Kidney epithelial cell (primary cell): ENCODE measurements around the gene HTN3. TPM values are rescaled to one million over a fixed set of nuclear protein-coding genes. Genes with fewer than 3 reads are reported as not detected.
"Not testable (repeated sequence)": the region's sequence is repeated elsewhere in the genome, so short reads cannot be mapped to it uniquely, and the experiment has no call there.

ENCODE experiments used
- DNase-seq: peaks from one replicate; pipeline ENCODE4 v3.0.0-alpha.2; 2010; ENCODE audit warnings: low read depth
- H3K27me3 ChIP-seq: 2 replicates; pipeline ENCODE4 v1.6.0; 2011; ENCODE audit warnings: low read length; ENCODE audit not compliant: control insufficient read depth, insufficient read depth
- H3K36me3 ChIP-seq: 2 replicates; pipeline ENCODE4 v1.5.1; 2011; ENCODE audit warnings: low read length; ENCODE audit not compliant: control insufficient read depth, insufficient read depth
- H3K4me3 ChIP-seq: 2 replicates; pipeline ENCODE4 v1.5.1; 2011; ENCODE audit warnings: low read depth, mild to moderate bottlenecking, control low read depth, low read length
- total RNA-seq: library from RNA; depleted of rRNA; stranded (reverse); fragments of >200 nt; gene quantifications from 2 replicates; pipeline ENCODE4 v1.2.3, GENCODE V29; 2015
- TF ChIP-seq, protein P1 (sequence below): IDR thresholded peaks from 2 replicates; pipeline ENCODE4 v1.5.1; 2011; ENCODE audit warnings: mild to moderate bottlenecking, moderate library complexity, low read length, control low read depth, inconsistent platforms; ENCODE audit not compliant: insufficient read depth, poor library complexity, severe bottlenecking

Gene HTN3
- total RNA-seq, 1 donor from 2014 or later, result not detected

DNA sequence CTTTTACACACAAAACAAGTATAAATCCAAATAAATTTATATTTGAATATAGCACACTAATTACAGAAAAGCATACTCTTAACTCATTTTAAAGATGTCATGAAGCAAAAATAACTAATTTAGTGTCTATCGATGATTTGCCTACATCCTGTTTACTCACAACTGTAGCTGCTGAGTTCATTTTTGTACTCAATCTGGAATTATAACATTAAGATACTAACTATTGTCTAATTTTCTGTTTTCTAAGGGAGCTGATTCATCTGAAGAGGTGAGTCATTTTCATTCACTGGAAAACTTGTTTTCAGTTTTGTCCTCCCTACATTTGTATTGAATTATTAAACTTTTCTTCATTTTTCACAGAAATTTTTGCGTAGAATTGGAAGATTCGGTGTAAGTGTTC, 28.8 kb upstream of the HTN3 start:
- Histone ChIP-seq H3K36me3 (no peaks in the 10 kb centered on the region), H3K4me3 (no peak overlapping the region), H3K27me3 (no peaks in the 10 kb centered on the region)
- TF ChIP-seq, protein P1, sequence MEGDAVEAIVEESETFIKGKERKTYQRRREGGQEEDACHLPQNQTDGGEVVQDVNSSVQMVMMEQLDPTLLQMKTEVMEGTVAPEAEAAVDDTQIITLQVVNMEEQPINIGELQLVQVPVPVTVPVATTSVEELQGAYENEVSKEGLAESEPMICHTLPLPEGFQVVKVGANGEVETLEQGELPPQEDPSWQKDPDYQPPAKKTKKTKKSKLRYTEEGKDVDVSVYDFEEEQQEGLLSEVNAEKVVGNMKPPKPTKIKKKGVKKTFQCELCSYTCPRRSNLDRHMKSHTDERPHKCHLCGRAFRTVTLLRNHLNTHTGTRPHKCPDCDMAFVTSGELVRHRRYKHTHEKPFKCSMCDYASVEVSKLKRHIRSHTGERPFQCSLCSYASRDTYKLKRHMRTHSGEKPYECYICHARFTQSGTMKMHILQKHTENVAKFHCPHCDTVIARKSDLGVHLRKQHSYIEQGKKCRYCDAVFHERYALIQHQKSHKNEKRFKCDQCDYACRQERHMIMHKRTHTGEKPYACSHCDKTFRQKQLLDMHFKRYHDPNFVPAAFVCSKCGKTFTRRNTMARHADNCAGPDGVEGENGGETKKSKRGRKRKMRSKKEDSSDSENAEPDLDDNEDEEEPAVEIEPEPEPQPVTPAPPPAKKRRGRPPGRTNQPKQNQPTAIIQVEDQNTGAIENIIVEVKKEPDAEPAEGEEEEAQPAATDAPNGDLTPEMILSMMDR, result no peak
- no peak for DNase-seq

DNA sequence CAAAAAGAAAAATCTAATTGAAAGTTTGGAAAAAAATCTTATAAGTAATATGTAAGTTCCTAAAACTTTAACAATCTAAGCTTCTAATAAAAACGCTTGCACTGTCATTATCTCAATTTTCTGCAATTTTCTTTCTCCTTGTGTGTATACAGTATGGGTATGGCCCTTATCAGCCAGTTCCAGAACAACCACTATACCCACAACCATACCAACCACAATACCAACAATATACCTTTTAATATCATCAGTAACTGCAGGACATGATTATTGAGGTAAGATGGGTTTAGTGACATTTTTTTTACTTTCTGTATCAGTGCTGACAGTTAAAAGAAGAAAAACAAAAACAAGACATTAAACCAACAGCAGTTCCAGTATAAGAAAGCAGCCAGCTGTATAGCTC, 27.5 kb upstream of the HTN3 start:
- TF ChIP-seq, protein P1, result no peak
- H3K27me3 ChIP-seq, result no peaks in the 10 kb centered on the region
- H3K4me3 ChIP-seq, result no peak overlapping the region
- no peaks in the 10 kb centered on the region for H3K36me3 ChIP-seq
- no peak for DNase-seq

DNA sequence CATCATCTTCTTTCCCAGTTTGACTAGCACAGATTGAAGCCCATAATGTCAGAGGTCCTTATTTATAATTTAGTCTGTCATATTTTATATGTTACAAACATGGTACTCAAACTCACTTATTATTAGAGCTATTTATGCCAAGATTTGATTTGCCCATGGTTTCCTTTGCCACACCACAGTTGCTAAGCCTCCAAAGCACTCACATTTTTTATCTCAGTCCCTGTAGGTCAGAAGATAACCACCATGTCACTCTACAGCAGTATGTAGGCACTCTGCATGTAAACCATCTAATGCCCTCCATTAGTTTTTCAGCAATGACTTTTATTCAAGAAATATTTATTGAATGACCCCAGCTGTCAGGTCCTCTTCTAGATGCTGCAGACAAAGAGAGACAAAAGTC, 25.8 kb upstream of the HTN3 start:
- no peaks in the 10 kb centered on the region for H3K27me3 ChIP-seq
- DNase-seq, result no peak
- TF ChIP-seq, protein P1, result no peak
- H3K36me3 ChIP-seq, result no peaks in the 10 kb centered on the region
- no peak overlapping the region for H3K4me3 ChIP-seq

DNA sequence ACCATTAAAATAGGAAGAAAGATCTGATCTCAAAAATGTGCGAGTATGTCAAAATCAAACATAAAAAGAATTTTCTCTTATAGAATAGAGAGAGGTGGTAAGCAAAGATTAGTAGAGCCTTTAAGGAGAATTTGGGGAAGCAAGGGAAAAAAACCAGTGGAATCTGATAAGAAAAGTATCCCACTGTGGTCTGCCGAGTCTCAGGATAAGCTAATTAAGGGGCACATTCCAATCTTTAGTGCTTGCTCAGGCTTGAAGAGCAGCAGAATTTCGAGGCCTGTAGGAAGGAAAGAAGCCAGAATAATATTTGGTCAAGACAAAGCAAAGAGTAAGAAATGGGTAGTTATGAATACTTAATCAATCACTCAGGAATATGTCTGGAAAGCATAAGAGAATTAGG, 19.5 kb upstream of the HTN3 start:
- H3K27me3 ChIP-seq, result no peaks in the 10 kb centered on the region
- no peak overlapping the region for H3K4me3 ChIP-seq
- TF ChIP-seq, protein P1, result no peak
- no peaks in the 10 kb centered on the region for H3K36me3 ChIP-seq
- DNase-seq, result no peak

DNA sequence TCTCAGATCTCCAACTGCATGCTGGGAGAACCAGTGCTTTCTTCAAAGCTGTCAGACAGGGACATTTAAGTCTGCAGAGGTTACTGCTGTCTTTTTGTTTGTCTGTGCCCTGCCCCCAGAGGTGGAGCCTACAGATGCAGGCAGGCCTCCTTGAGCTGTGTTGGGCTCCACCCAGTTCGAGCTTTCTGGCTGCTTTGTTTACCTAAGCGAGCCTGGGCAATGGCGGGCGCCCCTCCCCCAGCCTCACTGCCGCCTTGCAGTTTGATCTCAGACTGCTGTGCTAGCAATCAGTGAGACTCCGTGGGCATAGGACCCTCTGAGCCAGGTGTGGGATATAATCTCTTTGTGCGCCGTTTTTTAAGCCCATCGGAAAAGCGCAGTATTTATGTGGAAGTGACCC, 9.3 kb upstream of the HTN3 start:
- DNase-seq, H3K4me3 ChIP-seq, H3K27me3 ChIP-seq, H3K36me3 ChIP-seq: not testable (repeated sequence)

DNA sequence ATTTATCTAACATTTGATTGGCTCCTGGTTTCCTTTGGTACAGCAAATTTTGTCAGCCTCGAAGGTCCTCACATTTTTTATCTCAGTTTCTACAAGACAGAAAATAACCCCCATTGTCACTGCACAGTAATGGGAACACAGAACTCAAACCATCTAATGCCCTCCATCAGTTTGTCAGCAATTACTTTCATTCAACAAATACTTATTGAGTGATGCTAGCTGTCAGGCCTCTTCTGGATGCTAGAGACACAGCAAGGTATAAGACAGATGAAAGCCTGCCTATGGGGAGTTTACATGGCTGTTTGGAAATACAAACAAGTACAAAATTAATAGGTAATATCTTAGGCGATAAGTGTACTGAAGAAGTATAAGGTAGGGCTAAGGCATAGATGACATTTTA, 5.0 kb upstream of the HTN3 start:
- Histone ChIP-seq H3K36me3 (no peaks in the 10 kb centered on the region), H3K4me3 (no peak overlapping the region)
- TF ChIP-seq, protein P1, result no peak

More for the DNA sequence above, 5.0 kb upstream of the HTN3 start:
- H3K27me3 ChIP-seq, result no peaks in the 10 kb centered on the region
- DNase-seq, result no peak
